ENCODE data around the gene CLSTN2.

- TF ChIP-seq, protein P1, sequence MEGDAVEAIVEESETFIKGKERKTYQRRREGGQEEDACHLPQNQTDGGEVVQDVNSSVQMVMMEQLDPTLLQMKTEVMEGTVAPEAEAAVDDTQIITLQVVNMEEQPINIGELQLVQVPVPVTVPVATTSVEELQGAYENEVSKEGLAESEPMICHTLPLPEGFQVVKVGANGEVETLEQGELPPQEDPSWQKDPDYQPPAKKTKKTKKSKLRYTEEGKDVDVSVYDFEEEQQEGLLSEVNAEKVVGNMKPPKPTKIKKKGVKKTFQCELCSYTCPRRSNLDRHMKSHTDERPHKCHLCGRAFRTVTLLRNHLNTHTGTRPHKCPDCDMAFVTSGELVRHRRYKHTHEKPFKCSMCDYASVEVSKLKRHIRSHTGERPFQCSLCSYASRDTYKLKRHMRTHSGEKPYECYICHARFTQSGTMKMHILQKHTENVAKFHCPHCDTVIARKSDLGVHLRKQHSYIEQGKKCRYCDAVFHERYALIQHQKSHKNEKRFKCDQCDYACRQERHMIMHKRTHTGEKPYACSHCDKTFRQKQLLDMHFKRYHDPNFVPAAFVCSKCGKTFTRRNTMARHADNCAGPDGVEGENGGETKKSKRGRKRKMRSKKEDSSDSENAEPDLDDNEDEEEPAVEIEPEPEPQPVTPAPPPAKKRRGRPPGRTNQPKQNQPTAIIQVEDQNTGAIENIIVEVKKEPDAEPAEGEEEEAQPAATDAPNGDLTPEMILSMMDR (IDR thresholded peaks at IDR 0.05), result no peak
- no peak for TF ChIP-seq EP300 (IDR thresholded peaks at IDR 0.05)
Measured at GRCh38 chr3:140585828-140586227, 650.8 kb downstream of the CLSTN2 start.

All from esophagus muscularis mucosa (tissue), 3 donors.